Testis (tissue), 3 donors: Measurements from ENCODE around the gene MPG. TPM values are rescaled to one million over a fixed set of nuclear protein-coding genes. Genes with fewer than 3 reads are reported as not detected.

Experiments used
- DNase-seq: peaks from one replicate; pipeline ENCODE4 v3.0.0-alpha.2; 2019
- H3K27ac ChIP-seq, 2 donors: fragments of 200-600 bp; sonication (generic); one replicate each; pipeline ENCODE4 v1.5.1; 2019
- H3K27me3 ChIP-seq: fragments of 200-600 bp; sonication (generic); one replicate; pipeline ENCODE4 v1.5.1; 2019
- H3K36me3 ChIP-seq: fragments of 200-600 bp; sonication (generic); one replicate; pipeline ENCODE4 v1.5.1; 2017; ENCODE audit warnings: low read depth; ENCODE audit errors: missing control alignments
- H3K4me1 ChIP-seq: fragments of 200-600 bp; sonication (generic); one replicate; pipeline ENCODE4 v1.5.1; 2019
- H3K4me3 ChIP-seq, 2 donors: fragments of 200-600 bp; sonication (generic); one replicate each; pipeline ENCODE4 v1.5.1; 2017 to 2019
- H3K9me3 ChIP-seq: fragments of 200-600 bp; sonication (generic); one replicate; pipeline ENCODE4 v1.5.1; 2017
- POLR2A ChIP-seq: fragments of 450-650 bp; IDR thresholded peaks from one replicate; pipeline ENCODE4 v1.6.1; 2017; ENCODE audit warnings: antibody characterized with exemption, mild to moderate bottlenecking, moderate library complexity
- WGBS, 2 donors: methylation state at CpG; one replicate each; pipeline ENCODE4 v1.1.5; 2018; 5-methylcytosine and 5-hydroxymethylcytosine counted together
- intact Hi-C: fragments of 100-400 bp; cut with DNase I; formaldehyde crosslinking; loops from one replicate; pipeline ENCODE4 v1.15.1; 2023; ENCODE audit warnings: low total_unique reads
- polyA plus RNA-seq: library from polyadenylated mRNA; stranded (reverse); fragments of 350-450 nt; fragmentation: Illumina TruSeq; extraction: RNeasy Lipid Tissue Mini Kit (QIAGEN cat#74804); gene quantifications from one replicate; pipeline ENCODE4 v1.2.3, GENCODE V29; 2014; ENCODE audit warnings: low read depth, low replicate concordance; ENCODE audit not compliant: insufficient read depth
- total RNA-seq, 2 donors: library from RNA; depleted of rRNA; stranded (reverse); fragments of >200 nt; gene quantifications; one replicate each; pipeline ENCODE4 v1.2.3, GENCODE V29; 2016
- TF ChIP-seq, protein P1 (sequence below), 3 experiments: fragments of 450-650 bp in 2 of 3; fragments of 200-600 bp in 1 of 3; sonication (generic) in 1 of 3; IDR thresholded peaks; one replicate each; pipeline ENCODE4 v1.5.1; 2016 to 2019; ENCODE audit warnings: antibody characterized with exemption in 3 of 3, mild to moderate bottlenecking in 2 of 3, moderate library complexity in 1 of 3

Gene MPG
- total and polyA plus RNA-seq, 3 donors from 2014 or later = 42.6 to 61.7 (median 44.8) TPM

DNA sequence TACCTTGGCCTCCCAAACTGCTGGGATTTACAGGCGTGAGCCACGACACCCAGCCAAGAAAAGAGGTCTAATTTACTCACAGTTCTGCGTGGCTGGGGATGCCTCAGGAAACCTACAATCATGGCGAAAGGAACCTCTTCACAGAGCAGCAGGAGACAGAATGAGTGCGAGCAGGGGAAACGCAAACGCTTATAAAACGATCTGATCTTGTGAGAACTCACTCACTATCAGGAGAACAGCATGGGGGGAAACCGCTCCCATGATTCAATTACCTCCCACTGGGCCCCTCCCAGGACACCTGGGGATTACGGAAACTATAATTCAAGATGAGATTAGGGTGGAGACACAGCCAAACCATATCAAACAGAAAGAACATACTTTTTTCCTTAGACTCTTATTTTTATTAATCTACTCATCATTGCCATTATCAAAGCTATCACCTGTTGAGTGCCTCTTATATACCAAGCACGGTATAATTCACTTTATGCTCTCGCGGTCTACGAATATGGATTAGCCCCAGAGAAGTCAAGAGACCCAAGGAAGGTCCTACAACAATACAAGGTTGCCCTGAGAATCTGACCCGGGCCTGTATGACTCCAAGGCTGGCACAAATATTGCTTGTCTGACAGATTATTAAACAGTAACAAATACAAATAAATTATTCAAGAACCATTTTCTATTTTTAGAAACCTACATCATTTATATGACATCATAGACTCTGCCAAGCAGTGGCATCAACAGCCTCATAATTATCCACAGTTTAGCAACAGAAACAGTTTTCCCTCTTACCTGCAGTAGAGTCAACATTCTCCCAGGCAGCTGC is 27.0 kb upstream of the MPG start:
- intact Hi-C loops = no loop called here

DNA sequence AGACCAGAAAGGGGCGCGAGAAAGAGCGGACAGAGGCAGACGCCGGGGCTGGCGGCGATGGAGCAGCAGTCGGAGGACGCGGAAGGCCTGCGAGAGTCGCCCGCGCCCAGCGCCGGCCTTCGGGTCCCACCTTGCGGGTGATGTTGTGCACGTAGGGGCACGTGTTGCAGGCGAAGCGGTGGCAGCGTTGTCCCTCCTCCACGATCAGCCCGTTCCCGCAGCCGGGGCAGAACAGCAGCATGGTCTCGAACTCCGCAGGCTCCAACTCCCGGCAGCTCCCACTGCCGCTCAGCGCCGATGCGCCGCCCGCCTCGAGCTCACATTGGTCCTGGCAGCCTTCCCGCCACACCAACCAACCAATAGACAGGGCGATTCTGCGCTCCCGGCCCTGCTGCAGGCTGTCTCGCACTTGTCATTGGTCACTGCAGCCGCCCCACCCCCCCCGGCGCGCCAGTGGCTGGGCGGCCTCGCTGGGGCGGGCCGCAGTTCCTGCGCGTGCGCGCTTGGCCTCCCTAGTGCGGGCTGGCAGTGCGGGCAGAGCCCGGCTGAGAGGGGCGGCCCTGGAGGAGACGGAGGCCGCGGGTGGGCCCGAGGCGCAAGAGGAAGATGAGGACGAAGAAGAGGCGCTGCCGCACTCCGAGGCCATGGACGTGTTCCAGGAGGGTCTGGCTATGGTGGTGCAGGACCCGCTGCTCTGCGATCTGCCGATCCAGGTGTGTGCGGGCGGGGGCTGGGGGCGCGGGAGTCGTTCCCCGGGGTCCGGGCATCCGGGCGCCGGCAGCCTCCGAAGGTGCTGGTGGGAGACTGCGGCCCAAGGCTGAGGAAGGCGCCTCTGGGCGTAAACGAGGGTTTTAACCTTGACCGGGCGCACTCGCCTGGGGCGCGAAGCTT is 24.4 kb upstream of the MPG start, which contains the start of the genes POLR3K and SNRNP25:
Gene POLR3K, minus strand, starts transcription at position 263 of the 891 bp plus-strand sequence. Its CDS starts 22 bp downstream, at position 241.
Gene SNRNP25, plus strand, starts transcription at position 483 of the 891 bp plus-strand sequence. Its CDS starts 189 bp downstream, at position 672.
- Histone ChIP-seq H3K36me3 (no peaks in the 10 kb centered on the region), H3K27ac (peak within 1 kb of the TSS; percentile 14 to 47), H3K4me1 (peaks cover 4% of the 10 kb centered on the region), H3K9me3 (no peaks in the 10 kb centered on the region), H3K4me3 (peak within 1 kb of the TSS; percentile 67 to 70), H3K27me3 (no peaks in the 10 kb centered on the region)
- 2 to 3% methylated on average over 23 to 89 of the region's 91 CpGs for WGBS, 2 donors
- peak; percentile 99 for DNase-seq
- intact Hi-C loops = no loop called here
- no peak for TF ChIP-seq POLR2A
- TF ChIP-seq, protein P1, sequence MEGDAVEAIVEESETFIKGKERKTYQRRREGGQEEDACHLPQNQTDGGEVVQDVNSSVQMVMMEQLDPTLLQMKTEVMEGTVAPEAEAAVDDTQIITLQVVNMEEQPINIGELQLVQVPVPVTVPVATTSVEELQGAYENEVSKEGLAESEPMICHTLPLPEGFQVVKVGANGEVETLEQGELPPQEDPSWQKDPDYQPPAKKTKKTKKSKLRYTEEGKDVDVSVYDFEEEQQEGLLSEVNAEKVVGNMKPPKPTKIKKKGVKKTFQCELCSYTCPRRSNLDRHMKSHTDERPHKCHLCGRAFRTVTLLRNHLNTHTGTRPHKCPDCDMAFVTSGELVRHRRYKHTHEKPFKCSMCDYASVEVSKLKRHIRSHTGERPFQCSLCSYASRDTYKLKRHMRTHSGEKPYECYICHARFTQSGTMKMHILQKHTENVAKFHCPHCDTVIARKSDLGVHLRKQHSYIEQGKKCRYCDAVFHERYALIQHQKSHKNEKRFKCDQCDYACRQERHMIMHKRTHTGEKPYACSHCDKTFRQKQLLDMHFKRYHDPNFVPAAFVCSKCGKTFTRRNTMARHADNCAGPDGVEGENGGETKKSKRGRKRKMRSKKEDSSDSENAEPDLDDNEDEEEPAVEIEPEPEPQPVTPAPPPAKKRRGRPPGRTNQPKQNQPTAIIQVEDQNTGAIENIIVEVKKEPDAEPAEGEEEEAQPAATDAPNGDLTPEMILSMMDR (IDR thresholded peaks at IDR 0.05) = peak in 1 of 3 experiments; percentile 10

More for the DNA sequence above, 27.0 kb upstream of the MPG start:
- Histone ChIP-seq H3K4me1 (peaks cover 4% of the 10 kb centered on the region), H3K36me3 (no peaks in the 10 kb centered on the region), H3K27ac (no peak overlapping the region), H3K4me3 (no peak overlapping the region), H3K9me3 (no peaks in the 10 kb centered on the region), H3K27me3 (no peaks in the 10 kb centered on the region)
- TF ChIP-seq, protein P1 (IDR thresholded peaks at IDR 0.05) = no peak
- no peak for TF ChIP-seq POLR2A
- 90 to 93% methylated on average over 15 of the region's 15 CpGs for WGBS, 2 donors
- DNase-seq = no peak

DNA sequence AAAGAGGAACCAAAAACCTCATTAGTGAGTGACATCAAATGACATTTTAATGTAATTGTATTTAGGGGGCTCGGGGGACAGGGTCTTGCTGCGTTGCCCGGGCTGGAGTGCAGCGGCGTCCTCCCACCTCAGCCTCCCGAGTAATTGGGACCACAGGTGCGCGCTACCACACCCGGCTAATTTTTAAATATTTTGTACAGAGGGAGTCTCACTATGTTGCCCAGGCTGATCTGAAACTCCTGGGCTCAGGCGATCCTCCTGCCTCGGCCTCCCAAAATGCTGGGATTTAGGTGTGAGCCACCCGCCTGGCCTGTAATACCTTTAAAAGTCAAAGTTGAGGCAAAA is 23.8 kb upstream of the MPG start:
- TF ChIP-seq POLR2A = no peak
- TF ChIP-seq, protein P1 (IDR thresholded peaks at IDR 0.05) = no peak
- WGBS, 2 donors = 43 to 44% methylated on average over 12 of the region's 12 CpGs
- H3K27ac ChIP-seq = peak overlapping the region in 1 of 2 donors; percentile 31
- H3K9me3 ChIP-seq = no peaks in the 10 kb centered on the region
- no peaks in the 10 kb centered on the region for H3K27me3 ChIP-seq
- no peaks in the 10 kb centered on the region for H3K36me3 ChIP-seq
- intact Hi-C loops = no loop called here
- peak overlapping the region; percentile 67 to 70 for H3K4me3 ChIP-seq
- no peak for DNase-seq
- peaks cover 4% of the 10 kb centered on the region for H3K4me1 ChIP-seq

DNA sequence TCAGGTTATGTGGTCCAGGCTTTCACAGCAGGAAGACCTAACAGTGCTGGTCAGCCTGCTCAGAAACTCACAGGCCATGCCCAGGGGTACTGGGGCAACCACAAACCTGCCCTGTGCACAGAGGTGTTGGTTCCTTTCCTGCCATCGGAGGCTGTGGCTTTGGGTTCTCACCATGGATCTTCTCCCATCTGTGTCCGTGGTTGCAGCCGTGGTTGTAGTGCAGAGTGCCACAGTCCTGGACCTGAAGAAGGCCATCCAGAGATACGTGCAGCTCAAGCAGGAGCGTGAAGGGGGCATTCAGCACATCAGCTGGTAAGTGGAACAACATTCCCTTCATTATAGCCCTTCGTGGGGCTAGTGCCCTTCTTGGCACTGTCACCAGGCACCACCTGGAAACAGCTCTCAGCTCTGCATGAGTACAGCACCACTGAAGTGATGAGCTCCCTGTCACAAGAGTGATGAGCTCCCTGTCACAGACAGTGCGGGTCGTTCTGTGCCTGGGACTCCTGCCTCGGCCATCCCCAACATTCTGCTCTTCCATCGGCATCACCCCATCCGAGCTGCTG is 22.4 kb upstream of the MPG start:
- Histone ChIP-seq H3K27ac (no peak overlapping the region), H3K36me3 (no peaks in the 10 kb centered on the region), H3K4me3 (no peak overlapping the region), H3K4me1 (peaks cover 4% of the 10 kb centered on the region), H3K9me3 (no peaks in the 10 kb centered on the region), H3K27me3 (no peaks in the 10 kb centered on the region)
- TF ChIP-seq, protein P1 (IDR thresholded peaks at IDR 0.05) = no peak
- TF ChIP-seq POLR2A = no peak
- intact Hi-C loops = no loop called here
- no peak for DNase-seq
- 89% methylated on average over 11 of the region's 11 CpGs for WGBS, 2 donors
